SW 1271 (cell line): ENCODE results near the gene IZUMO3.
"Not testable (repeated sequence)": the region's sequence is repeated elsewhere in the genome, so short reads cannot be mapped to it uniquely, and the experiment has no call there.

ENCODE experiments used
- DNase-seq, 2 experiments: peaks; one replicate each; lab custom pipeline; 2025; lab: John Stamatoyannopoulos, UW

Gene IZUMO3

DNA sequence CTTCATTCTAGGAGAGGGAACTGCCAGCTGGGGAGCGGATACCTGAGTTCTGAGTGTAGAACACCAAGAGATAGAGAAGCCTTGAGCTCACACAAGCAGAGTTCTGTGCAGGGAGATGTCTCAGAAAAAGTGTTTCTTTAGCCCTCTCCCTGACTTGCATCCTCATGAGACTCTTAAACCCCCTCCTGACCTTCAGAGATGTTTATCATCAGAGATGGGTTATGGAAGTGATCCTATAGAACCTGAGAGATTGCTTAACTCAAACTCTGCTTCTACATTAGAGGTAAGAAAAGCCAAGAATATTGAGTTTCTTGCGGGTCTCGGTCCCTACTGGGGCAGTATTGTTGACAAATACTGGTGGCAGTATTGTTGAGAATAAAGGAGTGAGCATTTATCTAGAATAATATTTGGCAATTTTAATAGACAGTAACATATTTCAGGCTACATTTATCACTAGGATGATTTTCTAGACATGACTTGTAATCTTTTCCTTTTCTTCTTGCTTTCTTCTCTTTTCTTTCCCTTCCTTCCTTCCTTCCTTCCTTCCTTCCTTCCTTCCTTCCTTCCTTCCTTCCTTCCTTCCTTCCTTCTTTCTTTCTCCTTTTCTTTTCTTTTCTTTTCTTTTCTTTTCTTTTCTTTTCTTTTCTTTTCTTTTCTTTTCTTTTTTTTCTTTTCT lies at the start of gene IZUMO3:
IZUMO3 (minus strand) TSS at position 51 of the 676 bp plus-strand sequence. CDS start 248 bp downstream, outside the sequence.
- no peak for DNase-seq

DNA sequence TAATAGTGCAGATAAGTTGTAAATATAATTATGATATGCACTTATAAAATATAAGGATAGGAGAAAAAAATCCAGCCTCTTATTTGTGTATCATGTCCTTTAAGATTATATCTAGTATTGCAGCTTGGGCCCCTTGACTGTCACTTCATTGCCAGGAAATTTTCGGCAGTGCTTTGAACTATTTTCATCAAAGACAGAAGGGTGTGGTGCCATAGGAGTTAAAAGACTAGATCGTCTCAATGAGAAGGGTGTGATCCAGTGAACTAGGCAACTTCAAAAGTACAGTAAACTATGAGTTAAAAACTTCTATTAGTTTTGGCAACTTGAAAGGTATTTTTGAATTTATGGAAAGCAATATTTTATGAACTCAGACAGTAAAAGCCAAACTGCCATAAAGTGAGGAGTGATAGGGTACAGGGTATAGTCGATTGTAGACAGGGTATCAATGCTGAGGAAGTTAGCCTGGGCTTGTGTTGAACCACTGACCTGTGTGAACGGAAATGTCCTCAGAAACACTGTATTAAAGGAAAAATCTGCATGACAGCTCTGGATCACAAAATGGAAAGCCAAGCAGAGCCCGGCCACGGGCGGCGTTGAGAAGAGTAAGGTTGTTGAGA lies 48.6 kb upstream of the IZUMO3 start:
- DNase-seq, result no peak

DNA sequence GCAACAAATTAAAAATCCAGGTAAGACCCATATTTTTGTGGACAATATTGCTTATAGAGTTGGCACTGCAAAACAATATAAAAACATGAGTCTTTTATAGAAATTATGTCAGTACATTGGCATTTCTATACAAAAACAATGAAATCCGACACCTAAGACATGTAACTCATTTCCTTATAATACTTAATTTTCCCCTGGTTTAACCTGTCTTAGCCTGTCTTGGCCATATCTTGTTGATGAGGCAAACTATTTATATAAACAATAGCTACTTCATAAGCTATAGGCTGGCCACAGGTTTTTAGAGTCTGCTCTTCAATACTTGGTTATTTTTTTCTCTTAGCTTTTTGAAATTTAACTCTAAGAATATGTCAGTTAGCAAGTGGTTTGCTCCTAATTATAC lies 44.7 kb upstream of the IZUMO3 start:
- DNase-seq, result no peak

DNA sequence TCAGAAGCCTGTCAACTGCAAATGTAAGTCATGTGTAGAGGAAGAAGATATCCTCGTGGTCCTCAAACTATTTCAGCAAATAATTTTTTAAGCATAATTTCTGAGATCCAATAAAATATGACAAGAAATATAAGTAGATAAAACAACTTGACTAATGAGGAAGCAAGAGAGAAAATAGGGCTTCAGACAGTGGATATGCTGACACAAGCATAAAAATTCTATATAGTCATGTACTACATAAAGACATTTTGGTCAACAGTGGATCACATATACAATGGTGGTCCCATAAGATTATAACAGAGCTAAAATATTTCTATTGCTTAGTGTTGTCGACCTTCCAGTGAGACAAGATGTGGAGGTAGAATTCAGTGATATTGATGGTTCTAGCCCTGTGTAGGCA lies 42.2 kb upstream of the IZUMO3 start:
- no peak for DNase-seq

DNA sequence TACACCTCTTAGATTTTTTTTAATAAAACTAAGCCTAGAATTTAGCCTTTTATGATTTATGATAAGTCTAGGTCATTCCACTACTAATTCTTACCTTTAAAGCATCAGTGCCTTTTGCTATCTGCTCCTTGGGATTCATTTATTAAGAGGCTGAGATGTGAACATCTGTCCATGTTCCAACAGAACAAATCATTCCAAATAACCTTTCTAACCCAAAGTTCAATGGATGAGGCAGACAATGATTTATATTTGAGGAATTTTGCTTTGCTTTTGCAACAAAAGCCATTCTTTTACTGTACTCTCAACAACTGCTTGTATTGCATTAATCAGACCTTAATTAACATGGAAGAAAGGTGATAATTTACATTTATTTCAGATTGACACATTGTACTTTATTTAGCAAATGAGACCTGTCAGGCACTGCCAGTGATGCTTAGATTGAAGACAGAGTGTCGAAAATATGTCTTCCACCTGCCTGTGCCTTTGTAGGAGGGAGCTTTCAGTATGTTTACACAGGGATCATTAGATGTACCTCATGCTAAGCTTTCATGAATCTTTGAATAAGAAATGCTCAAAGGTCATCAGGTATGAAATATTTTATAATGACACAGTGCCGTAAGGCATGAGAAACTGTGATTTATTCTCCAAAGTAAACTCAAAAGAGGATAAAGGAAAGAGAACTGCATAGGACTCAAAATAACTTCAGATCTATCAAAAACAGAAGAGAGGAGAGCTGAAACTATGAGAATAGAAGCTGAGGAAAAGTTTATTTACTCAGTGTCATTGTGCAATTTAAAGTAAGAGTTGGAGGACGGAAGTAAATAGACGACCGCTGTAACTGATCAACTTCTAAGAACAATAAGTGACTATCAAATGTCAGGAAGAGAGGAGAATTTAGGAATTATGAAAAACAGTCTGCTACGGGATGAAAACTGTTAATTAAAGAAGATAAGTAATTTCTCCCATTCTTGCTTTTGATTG lies 36.7 kb upstream of the IZUMO3 start:
- DNase-seq, result no peak

DNA sequence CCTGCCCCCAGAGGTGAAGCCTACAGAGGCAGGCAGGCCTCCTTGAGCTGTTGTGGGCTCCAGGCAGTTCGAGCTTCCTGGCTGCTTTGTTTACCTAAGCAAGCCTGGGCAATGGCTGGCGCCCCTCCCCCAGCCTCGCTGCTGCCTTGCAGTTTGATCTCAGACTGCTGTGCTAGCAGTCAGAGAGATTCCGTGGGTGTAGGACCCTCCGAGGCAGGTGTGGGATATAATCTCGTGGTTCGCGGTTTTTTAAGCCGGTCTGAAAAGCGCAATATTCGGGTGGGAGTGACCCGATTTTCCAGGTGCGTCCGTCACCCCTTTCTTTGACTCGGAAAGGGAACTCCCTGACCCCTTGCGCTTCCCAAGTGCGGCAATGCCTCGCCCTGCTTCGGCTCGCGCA lies 34.3 kb upstream of the IZUMO3 start:
- DNase-seq, result not testable (repeated sequence)

DNA sequence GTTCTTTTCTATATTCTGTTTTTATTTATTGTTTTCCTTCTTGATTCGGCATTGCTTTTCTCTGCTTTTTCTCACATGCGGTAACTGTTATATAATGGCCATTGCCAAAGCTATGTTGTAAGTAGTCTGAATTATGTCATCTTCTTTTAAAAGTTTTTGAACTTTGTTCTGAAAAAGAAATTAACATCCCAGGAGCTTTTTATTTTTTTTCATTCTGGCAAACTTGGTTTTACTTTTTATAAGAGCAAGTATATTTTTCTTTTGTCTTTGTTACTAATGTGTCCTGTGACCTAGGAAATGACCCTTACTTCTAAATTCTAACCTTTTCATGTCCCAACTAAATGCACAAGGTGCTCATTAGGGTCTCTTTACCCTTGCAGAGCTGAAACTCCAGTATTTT lies 26.7 kb upstream of the IZUMO3 start:
- no peak for DNase-seq

DNA sequence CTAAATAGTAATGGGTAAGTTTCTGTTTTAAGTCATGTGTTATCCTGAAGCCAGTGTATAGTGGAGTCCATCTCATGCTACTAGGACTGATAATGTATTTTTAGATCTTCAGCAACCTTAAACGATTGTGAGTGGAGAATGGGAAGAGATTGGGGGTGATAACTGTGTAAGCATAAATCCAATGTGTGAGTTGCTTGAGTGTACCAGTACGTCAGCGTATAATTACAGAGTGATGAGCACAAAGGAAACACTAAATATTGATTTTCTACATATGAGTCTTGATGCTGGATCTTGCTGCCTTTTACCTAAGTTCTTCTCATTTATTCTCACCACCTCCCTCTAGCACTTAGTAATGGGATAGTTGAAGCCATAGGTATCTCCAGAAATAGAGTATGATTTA lies 16.3 kb upstream of the IZUMO3 start:
- DNase-seq, result no peak

DNA sequence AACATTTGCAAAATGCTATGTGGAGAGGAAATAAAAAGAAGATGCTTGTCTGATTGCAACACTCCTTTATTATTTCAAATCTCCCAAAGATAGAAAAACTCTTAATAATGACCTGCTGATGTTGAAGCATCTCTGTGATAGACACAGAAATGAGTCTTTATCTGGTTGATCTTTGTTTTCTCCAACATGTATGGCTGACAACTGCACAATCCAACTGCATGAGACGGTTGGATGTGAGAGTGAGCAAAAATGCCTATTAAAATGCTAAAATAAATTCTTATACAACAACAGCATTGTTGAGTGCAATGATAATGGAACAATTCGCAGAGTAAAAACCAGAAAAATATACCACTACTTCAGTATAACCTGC lies 7.5 kb upstream of the IZUMO3 start:
- no peak for DNase-seq

GRCh38 chr9:24552526-24553182 lies 7.0 kb upstream of the IZUMO3 start:
- DNase-seq, result no peak

DNA sequence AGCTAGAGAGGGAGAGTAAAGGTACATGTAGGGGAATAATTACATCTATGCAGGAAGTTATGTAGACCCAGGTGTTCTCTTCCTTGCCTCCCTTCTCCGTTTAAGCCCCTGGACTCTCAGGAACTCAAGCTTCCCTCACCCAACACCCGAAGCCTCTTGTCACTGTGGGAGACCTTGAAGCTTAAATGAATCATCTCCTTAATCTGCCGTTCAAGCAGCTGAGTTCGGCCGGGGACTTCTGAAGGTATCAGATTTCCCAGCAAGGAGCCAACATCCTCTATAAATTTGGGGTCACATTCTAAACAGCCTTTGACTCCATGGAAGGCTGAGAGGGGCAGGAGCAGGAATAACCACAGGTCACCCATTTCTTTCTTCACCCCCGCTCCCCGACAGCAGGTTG lies 412 bp downstream of the IZUMO3 start:
- no peak for DNase-seq

- DNase-seq, result no peak
Measured at GRCh38 chr9:24518545-24518944, 27.2 kb downstream of the IZUMO3 start.

GRCh38 chr9:24516463-24516862 lies 29.2 kb downstream of the IZUMO3 start:
- DNase-seq, result no peak

GRCh38 chr9:24509850-24510249 lies 35.8 kb downstream of the IZUMO3 start:
- no peak for DNase-seq

GRCh38 chr9:24504521-24504920 lies 41.2 kb downstream of the IZUMO3 start:
- DNase-seq, result no peak

DNA sequence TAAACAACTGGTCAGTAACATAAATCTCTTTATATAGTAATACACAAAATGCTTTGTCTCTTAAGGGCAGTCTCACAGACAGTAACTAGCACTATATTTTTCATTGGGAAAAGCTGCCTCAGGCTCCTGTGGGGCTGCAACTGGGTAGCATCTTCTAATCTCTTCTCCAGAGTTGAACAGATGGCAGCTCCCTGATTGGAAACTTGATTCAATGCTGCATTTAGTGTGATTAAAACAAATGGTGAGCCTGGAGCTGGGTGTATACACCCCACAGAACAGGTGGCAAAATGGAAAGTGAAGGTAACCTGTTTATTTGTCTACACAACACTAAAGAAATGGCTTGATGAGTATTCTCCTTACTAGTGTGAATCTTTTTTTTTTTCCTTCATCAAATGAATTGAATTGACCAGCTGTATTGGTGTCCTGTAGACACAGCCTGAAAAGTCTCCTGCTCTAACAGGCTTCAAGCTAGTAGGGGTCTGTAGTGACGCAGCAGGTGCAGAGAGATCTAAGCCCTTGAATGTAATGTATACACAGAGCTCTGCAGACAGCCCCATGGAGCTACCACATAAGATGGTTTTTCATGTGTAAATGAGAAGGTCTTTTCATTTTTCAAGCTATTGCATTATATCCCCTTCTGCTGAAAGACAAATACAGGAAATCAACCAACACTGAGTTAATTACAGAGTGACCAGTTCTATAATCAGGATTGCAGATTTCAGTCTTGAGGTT lies 43.3 kb downstream of the IZUMO3 start:
- DNase-seq, result no peak

DNA sequence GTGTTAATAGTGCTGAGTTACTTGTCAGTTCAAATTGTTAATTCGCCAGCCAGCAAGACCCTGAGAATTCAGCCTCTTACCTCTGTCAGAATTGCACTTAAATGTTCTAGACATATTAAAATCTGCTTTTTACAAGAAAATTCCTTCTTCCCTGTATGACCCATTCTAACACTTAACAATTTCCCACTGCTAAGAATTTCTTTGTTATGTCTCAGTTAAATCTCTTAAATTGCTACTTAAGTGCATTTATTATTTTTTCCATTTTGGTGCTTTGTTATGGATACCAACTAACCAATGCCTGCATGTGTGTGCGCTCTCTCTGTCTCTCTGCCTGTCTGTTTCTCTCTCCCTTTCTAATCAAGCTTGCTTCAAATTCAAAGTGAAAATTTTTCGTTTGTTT lies 44.9 kb downstream of the IZUMO3 start:
- no peak for DNase-seq

- no peak for DNase-seq
Measured at GRCh38 chr9:24498632-24499031, 47.1 kb downstream of the IZUMO3 start.

DNA sequence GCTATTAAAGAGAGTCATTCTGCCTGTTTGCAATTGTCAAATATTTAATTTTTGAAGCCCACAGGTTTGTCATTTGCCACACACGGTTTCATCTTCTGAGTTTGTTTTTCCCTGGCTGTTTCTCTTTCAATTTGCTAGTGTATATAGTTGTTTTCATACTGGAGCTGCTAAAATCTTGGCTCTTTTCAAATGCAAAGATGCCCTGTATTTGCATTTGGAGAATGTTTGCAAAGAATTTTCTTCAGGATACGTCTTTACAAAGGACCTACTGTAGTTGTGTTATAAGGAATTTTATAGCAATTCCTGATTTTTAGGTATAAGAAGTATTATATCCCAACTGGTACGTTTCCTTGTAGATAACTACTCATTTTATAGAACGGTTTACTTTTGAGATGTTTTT lies 48.0 kb downstream of the IZUMO3 start:
- no peak for DNase-seq
